HG03469 (cell line): ENCODE measurements around the gene VASH1.
"Not testable (repeated sequence)": the region's sequence is repeated elsewhere in the genome, so short reads cannot be mapped to it uniquely, and the experiment has no call there.

Source experiments
- ATAC-seq: cut with Tn5 transposase; IDR thresholded peaks from one replicate; pipeline ENCODE4 v1.9.1; 2021; ENCODE audit warnings: mild to moderate bottlenecking, moderate library complexity, moderate number of reproducible peaks; ENCODE audit not compliant: unreplicated experiment

The VASH1 gene

GRCh38 chr14:76761136-76761959, at the start of gene VASH1:
Gene VASH1, plus strand, starts transcription at chr14:76761468. Its CDS starts 1,354 bp downstream, at chr14:76762822.
- ATAC-seq = peak; percentile 54

DNA sequence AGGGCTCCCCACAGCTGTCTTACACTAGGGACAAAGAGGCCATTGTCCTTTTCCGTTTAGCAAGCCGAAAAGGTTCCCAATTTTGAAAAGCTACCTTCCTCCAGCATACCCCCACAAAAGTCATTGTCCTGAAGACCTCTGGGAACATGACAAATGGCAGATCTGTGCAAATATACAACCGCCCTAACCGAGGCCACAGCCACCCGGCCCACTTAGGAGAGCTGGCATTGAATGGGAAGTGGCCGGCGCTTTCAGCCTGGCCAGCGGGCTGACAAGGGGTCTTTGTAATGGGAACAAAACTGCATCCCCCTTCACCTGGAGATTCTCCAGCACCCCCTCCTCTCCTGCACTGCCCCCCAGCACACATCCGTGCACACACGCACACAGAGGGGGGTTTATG, 48.1 kb upstream of the VASH1 start:
- no peak for ATAC-seq

DNA sequence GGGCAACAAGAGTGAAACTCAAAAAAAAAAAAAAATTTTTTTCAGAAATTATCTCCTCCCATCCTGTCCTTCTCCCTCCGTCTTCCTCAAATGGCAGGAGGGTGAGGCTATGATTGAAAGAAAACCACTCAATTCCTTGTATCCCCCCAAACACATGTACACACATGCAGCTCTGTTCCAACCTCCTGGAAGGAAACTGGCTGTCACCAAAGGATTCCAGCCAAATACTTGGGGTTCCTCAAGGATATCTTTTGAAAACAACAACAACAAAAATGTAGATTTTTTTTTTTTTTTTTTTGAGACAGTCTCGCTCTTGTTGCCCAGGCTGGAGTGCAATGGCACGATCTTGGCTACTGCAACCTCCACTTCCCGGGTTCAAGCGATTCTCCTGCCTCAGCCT, 46.8 kb upstream of the VASH1 start:
- ATAC-seq = no peak

DNA sequence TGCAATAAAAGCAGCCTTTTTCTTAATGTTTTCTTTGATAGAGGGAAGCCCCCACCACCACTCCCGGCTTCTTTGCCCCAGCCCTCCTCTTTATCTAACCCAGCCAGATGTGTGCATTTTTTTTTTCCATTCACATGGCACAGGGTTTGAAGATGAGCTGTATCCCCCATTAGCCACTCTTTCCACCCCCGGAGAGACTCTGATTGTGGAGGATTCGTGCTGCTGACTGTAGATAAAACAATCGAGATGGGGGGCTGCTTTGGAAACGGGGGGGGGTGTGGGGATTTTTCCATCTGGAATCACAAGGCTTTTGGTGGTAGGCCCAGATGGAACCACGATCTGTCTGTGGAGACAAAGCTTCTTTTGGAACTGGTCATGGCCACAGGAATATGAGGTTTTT, 46.2 kb upstream of the VASH1 start:
- no peak for ATAC-seq

DNA sequence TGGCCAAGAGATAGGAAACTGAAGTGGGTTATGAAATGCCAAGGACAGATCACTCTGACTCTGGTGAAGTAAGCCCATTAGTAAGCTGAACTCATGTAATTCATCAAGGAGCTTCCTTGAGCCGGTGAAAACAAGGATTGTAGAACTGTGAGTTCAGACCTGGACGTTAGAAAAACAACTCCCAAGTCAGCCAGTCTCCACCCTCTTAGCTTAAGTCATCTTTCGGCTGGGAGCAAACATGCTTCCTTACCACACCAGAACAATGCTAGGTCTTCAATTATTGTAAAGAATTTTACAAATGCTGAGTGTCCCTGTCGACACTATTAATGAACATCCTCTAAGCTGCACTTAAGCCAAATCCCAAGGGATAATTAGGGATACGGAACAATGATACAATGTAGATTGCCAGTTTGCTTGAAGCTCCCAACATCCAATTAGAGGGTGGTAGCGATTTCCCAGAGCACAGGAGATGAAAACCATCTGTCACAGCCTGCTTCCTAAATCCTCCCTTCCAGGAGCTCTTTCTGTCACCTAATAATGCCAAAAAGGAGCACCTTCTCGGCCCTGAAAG, 45.7 kb upstream of the VASH1 start:
- ATAC-seq = no peak

DNA sequence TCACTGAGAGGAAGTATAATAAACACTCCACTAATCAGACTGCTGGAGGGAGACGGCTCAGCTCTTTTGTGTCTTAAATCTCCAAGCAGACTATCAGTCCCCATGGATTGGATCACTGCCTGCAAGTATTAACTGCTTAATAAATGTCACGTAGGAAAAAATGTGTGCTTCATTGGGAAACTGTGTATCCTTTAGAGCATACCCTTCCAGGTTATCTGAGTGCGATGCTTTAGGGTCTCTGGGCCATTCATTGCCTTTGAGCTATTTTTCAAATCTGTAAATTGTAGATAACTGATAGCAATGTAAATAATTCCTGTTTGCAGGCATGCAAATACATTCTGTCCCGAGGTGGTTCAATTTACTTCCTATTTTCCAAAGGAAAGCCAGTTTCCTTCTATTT, 45.0 kb upstream of the VASH1 start:
- ATAC-seq = no peak

DNA sequence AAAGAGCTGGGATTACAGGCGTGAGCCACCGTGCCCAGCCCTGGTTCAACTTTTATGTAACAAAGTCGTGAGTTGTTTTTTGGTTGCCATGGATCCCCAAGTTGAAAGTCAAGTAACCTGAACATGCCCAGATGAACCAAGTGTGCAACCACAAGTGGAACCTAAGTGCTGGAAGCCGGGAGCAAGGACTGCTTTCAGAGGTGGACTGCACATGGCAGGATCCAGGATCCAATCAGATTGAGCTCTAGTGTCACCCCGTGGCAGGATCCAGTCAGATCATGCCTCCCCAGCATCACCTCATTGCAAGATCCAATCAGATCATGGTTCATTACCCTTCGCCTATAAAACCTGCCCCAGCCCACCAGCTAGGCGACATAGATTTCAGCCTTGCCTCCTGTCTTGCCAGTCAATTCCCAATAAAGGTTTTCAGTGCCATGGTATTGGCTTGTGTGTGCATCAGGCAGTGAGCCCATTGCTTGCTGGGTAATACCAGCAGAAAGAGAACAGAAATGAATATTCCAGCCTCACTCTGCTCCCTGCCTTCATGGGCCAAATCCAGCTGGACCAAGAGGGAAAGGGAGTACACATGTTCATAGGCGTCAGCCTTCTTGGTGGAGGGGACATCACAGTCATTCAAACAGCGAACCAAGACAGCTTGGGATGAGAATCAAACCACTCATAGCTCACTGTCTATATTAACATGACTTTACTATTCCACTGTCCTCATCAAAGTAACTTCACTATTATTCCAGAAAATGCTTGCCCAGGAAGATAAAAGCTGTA, 43.6 kb upstream of the VASH1 start:
- ATAC-seq = no peak

DNA sequence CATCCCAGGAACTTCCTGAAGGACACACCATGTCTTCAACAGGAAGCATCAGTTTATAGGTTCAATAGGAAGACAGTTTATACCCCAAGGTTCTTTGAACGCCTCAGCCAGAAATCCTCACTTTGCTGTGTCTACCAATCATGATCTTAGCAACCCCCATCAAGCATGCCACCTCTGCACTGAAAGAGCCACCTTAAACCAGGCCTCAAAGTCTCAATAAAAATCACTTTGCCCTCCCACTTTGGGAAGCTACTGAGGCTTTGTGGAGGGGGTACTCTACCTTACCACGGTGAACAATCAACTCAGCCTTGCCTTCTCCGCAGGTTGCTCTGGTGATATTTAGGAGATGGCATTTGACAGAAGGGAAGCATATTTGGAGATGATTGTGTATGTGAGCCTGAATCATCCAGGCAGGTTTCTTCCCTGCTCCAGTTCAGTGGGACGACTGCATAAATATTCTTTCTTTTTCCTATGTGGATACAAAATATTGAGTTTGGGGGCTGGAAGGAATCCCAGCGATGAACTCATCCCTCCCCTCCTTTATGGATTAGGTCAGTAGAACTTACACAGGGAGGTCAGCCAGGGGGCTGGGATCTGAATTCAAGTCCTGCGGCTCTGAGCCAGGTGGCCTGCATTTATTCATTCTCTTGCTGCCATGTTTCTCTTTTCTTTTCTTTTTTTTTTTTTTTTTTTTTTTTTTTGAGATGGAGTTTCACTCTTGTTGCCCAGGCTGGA, 42.8 kb upstream of the VASH1 start:
- no peak for ATAC-seq

- no peak for ATAC-seq
These were observed 41.6 kb upstream of the VASH1 start for GRCh38 chr14:76719666-76720065.

DNA sequence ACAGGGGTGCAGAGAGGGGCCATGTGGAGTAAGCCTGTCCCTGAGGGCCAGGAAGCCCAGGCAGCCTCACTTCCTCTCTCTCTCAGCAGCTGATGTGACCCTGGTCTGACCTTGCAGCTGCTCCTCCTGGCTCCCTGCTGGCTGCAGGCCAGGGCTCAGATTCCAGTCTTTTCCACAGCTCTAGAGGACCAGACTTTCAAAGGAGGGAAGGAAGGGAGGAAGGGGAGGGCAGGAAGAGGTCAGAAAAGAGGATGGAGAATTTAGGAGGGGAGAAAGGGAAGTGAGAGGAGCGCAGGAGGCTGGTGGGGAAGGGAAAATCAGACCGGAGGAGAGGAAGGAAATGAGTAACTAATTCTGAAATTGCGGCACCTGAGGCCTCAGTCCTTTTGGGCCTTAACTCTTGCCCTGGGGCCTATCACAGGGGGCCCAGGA, 40.9 kb upstream of the VASH1 start:
- no peak for ATAC-seq

- not testable (repeated sequence) for ATAC-seq
These were observed 39.8 kb upstream of the VASH1 start for GRCh38 chr14:76721506-76721905.

DNA sequence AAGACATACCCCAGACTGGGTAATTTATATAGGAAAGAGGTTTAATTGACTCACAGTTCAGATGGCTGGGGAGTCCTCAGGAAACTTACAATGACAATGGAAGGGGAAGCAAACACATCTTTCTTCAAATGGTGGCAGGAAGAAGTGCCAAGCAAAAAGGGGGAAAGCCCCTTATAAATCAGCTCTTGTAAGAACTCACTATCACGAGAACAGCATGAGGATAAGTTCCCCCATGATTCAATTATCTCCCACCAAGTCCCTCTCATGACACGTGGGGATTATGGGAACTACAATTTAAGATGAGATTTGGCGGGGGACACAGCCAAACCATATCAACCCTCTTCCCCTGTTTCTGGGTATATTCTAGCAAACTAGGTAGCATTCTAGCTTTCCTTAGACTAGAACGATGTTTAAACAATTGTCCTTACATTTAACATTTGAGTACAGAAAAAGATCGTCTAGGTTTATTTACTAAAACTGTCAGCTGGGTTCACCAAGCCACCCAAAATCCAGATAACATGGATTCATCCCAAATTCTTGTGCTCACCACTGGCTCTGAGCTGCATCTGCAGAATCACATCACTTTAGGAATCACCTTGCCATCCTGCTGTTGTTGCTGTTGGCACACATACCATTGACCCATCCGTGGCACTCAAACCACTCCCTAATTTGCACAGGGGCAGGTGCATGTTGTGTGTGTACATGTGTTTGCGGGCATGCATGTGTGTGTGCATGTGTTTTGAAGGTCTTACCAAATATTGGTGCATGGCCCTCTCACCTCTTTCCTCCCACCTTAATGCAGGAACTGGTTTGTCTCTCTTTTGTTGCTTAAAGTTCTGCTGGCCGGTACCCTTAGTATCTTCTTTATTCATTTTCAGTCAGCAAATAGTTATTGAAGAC, 36.4 kb upstream of the VASH1 start:
- ATAC-seq = no peak

- no peak for ATAC-seq
These were observed 34.7 kb upstream of the VASH1 start for GRCh38 chr14:76726551-76726970.

GRCh38 chr14:76727384-76727783, 33.9 kb upstream of the VASH1 start:
- no peak for ATAC-seq

GRCh38 chr14:76727901-76728300, 33.4 kb upstream of the VASH1 start:
- no peak for ATAC-seq

DNA sequence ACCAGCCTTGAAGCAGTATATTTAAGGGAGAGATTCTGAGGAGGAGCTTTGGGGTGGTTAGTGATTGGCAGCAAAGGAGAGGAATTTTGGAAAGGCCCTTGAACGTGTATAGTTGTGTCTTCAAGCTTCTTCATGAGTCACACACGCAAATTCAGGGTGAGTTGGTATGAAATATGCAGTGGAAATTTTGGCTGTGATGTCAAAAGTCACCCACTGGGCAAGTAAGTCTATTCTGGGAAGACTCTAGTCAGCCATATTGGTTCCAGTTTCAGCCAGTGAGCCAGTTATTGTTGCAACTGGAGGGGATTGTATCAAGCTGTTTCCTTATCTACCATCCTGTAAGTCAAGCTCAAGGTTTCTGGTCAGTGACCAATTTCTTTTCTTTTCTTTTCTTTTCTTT, 32.0 kb upstream of the VASH1 start:
- ATAC-seq = no peak

DNA sequence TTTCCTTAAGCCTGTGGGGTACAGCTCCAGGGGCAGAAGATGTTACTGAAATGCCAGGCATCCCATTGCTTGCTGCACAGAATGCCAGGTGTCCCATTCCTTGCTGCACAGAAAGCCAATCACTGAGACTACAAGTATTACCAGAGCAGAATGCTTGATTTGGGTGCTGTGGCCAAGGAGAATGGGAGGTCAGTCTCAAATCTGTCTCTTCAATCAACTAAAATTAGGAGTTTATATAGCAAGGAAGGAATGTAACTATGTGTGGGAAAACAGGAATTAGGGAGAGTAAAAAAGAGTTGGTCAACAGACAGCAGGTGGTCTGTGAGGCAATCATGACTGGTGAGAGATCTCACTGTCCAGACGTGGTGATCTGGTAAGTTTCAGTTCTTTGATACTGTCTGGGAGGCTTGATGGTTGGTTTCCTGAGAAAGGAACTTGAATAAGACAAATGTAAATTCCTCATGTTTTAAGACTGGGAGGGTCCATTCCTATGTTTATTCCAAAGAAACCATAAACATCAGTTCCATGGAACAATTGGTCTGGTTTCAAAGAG, 31.2 kb upstream of the VASH1 start:
- ATAC-seq = no peak

DNA sequence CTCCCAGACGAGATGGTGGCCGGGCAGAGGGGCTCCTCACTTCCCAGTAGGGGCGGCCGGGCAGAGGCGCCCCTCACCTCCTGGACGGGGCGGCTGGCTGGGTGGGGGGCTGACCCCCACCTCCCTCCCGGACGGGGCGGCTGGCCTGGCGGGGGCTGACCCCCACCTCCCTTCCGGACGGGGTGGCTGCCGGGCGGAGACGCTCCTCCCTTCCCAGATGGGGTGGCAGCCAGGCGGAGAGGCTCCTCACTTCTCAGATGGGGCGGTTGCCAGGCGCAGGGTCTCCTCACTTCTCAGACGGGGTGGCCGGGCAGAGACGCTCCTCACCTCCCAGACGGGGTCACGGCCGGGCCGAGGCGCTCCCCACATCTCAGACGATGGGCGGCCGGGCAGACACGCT, 26.8 kb upstream of the VASH1 start:
- not testable (repeated sequence) for ATAC-seq

DNA sequence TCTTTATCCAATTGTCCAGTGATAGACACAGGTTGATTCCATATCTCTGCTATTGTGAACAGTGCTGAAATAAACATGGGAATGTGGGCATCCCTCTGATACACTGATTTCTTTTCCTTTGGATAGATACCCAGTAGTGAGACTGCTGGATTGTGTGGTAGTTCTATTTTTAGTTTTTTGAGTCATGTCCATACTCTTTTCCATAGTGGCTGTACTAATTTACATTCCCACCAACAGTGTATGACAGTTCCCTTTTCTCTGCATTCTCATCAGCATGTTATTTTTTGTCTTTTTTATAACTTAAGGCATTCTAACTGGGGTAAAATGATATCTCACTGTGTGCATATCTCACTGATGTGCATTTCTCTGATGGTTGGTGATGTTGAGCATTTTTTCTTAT, 24.8 kb upstream of the VASH1 start:
- no peak for ATAC-seq

DNA sequence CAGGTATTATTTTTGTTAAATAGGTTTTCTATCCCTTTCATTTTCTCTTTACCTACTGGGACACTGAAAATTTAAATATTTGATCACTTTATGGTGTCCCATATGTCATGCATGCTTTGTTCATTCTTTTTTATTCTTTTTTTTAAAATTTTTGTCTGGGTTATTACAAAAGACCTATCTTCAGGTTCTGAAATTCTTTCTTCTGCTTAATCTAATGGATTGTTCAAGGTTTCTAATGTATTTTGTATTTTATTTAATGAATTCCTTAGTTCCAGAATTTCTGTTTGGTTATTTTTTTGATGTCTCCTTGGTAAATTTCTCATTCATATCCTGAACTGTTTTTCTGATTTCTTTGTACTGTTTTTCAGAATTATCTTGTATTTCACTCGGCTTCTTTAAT, 20.2 kb upstream of the VASH1 start:
- ATAC-seq = no peak
